H1 (cell line): ENCODE measurements around the gene SRMS.

Experiments used
- EZH2 ChIP-seq: fragments of 200-600 bp; sonication (generic); IDR thresholded peaks from 2 replicates; pipeline ENCODE4 v1.7.1; 2012; ENCODE audit warnings: low read depth, mild to moderate bottlenecking, moderate library complexity, low read length, inconsistent platforms; ENCODE audit not compliant: severe bottlenecking
- POLR2A ChIP-seq, 2 experiments: IDR thresholded peaks; 1 replicate in 1 of 2; 2 replicates in 1 of 2; pipeline ENCODE4 v1.6.1; 2011; ENCODE audit warnings: low read depth in 2 of 2, low read length in 2 of 2, mild to moderate bottlenecking in 2 of 2; ENCODE audit errors: control extremely low read depth in 1 of 2
- TF ChIP-seq, protein P1 (sequence below), 3 experiments: IDR thresholded peaks; 1 replicate in 2 of 3; 2 replicates in 1 of 3; pipeline versions ENCODE4 v1.5.1 to v1.6.1; 2011; ENCODE audit warnings: low read length in 3 of 3, mild to moderate bottlenecking in 3 of 3, inconsistent platforms in 2 of 3, low read depth in 1 of 3, moderate library complexity in 1 of 3; ENCODE audit not compliant: insufficient read depth in 1 of 3; ENCODE audit errors: control extremely low read depth in 1 of 3
- TF ChIP-seq, protein P2 (sequence below): IDR thresholded peaks from 2 replicates; pipeline ENCODE4 v1.6.1; 2011; ENCODE audit warnings: low read length, improper control_type of control experiment

DNA sequence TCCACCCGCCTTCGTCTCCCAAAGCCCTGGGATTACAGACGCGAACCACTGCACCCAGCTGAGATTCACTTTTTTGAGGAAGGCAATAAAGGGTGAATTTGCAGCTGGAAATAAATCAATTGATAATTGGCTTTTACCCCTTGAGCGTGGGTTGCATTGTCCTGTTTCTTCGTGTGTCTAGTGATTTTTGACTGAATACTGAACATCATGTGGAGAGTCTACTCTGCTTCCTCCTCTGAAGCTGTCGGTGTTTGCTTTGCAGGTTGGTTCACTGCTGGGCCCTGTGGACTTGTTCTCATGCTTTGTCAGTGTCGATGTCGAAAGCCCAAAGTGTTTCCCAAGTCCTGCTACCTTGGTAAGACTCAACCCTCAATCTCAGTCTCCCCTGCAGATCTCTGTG is 42.9 kb downstream of the SRMS start:
- TF ChIP-seq, protein P1, sequence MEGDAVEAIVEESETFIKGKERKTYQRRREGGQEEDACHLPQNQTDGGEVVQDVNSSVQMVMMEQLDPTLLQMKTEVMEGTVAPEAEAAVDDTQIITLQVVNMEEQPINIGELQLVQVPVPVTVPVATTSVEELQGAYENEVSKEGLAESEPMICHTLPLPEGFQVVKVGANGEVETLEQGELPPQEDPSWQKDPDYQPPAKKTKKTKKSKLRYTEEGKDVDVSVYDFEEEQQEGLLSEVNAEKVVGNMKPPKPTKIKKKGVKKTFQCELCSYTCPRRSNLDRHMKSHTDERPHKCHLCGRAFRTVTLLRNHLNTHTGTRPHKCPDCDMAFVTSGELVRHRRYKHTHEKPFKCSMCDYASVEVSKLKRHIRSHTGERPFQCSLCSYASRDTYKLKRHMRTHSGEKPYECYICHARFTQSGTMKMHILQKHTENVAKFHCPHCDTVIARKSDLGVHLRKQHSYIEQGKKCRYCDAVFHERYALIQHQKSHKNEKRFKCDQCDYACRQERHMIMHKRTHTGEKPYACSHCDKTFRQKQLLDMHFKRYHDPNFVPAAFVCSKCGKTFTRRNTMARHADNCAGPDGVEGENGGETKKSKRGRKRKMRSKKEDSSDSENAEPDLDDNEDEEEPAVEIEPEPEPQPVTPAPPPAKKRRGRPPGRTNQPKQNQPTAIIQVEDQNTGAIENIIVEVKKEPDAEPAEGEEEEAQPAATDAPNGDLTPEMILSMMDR (IDR thresholded peaks at IDR 0.05; ENCODE audit: control extremely low read depth in 1 of 3, insufficient read depth in 1 of 3, low read depth in 1 of 3, low read length in 3 of 3) = no peak
- no peak for TF ChIP-seq POLR2A (IDR thresholded peaks at IDR 0.05; ENCODE audit: control extremely low read depth in 1 of 2, low read depth in 2 of 2, low read length in 2 of 2)
- TF ChIP-seq, protein P2, sequence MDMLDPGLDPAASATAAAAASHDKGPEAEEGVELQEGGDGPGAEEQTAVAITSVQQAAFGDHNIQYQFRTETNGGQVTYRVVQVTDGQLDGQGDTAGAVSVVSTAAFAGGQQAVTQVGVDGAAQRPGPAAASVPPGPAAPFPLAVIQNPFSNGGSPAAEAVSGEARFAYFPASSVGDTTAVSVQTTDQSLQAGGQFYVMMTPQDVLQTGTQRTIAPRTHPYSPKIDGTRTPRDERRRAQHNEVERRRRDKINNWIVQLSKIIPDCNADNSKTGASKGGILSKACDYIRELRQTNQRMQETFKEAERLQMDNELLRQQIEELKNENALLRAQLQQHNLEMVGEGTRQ = no peak
- no peak for TF ChIP-seq EZH2
